Measurements from ENCODE around the gene CRB1.

- no peak for TF ChIP-seq CTCF (IDR thresholded peaks at IDR 0.05; ENCODE audit: low read depth, low read length, poor library complexity, severe bottlenecking)
- TF ChIP-seq EZH2phosphoT487 (IDR thresholded peaks at IDR 0.05; ENCODE audit: borderline replicate concordance, low read length), result no peak
Measured at GRCh38 chr1:197277166-197277565, 9.1 kb downstream of the CRB1 start.

Data from DOHH2 (cell line).